ENCODE results near the gene SLK. TPM values are rescaled to one million over a fixed set of nuclear protein-coding genes. Genes with fewer than 3 reads are reported as not detected.

Gene SLK
- 10 to 100 TPM in 5 of 6 experiments, 1 to 10 TPM in 1; 7.9 to 16.3 (median 13.0) TPM for total RNA-seq
- long read RNA-seq = 0 reads

- peak within 1 kb of the TSS; percentile 81 to 84 (median 82) for H3K4me3 ChIP-seq
- ATAC-seq (peak; percentile 94 to 99 (median 98)), DNase-seq (peak; percentile 87 to 91 (median 91))
- peak within 1 kb of the TSS; percentile 91 to 94 (median 94) for H3K27ac ChIP-seq
- no peaks in the 10 kb centered on the region for H3K9me3 ChIP-seq
- intact Hi-C loops (cut with DNase I) = no loop called here
- TF ChIP-seq, protein P1, sequence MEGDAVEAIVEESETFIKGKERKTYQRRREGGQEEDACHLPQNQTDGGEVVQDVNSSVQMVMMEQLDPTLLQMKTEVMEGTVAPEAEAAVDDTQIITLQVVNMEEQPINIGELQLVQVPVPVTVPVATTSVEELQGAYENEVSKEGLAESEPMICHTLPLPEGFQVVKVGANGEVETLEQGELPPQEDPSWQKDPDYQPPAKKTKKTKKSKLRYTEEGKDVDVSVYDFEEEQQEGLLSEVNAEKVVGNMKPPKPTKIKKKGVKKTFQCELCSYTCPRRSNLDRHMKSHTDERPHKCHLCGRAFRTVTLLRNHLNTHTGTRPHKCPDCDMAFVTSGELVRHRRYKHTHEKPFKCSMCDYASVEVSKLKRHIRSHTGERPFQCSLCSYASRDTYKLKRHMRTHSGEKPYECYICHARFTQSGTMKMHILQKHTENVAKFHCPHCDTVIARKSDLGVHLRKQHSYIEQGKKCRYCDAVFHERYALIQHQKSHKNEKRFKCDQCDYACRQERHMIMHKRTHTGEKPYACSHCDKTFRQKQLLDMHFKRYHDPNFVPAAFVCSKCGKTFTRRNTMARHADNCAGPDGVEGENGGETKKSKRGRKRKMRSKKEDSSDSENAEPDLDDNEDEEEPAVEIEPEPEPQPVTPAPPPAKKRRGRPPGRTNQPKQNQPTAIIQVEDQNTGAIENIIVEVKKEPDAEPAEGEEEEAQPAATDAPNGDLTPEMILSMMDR (IDR thresholded peaks at IDR 0.05) = no peak
- TF ChIP-seq POLR2A (IDR thresholded peaks at IDR 0.05) = peak; percentile 95
- no peaks in the 10 kb centered on the region for H3K27me3 ChIP-seq
- H3K4me1 ChIP-seq = peaks cover 0 to 19% (median 0%) of the 10 kb centered on the region in 4 donors
- no peaks in the 10 kb centered on the region for H3K36me3 ChIP-seq
- no CpG with 5 or more reads among the region's 92 CpGs for WGBS (ENCODE audit: insufficient coverage, low coverage, low lambda C conversion rate, missing lambda C conversion rate)
Measured at GRCh38 chr10:103966671-103967447, at the start of gene SLK. Gene SLK, plus strand, starts transcription at chr10:103967140. Its CDS starts 606 bp downstream, at chr10:103967746.

- Histone ChIP-seq H3K4me1 (peaks cover 0 to 26% (median 8%) of the 10 kb centered on the region in 4 donors), H3K9me3 (no peaks in the 10 kb centered on the region), H3K27me3 (no peaks in the 10 kb centered on the region), H3K4me3 (peak overlapping the region; percentile 53 to 84 (median 62)), H3K36me3 (no peaks in the 10 kb centered on the region), H3K27ac (peak overlapping the region; percentile 67 to 82 (median 81))
- TF ChIP-seq, protein P1 (IDR thresholded peaks at IDR 0.05) = no peak
- no peak for TF ChIP-seq POLR2A (IDR thresholded peaks at IDR 0.05)
- 7% methylated on average over 7 of the region's 29 CpGs for WGBS (ENCODE audit: insufficient coverage, low coverage, low lambda C conversion rate, missing lambda C conversion rate)
- intact Hi-C loops (cut with DNase I) = no loop called here
- ATAC-seq (peak; percentile 23 to 51 (median 30)), DNase-seq (peak in 1 of 3 donors; percentile 72)
Measured at GRCh38 chr10:103917302-103918052, 49.5 kb upstream of the SLK start.

DNA sequence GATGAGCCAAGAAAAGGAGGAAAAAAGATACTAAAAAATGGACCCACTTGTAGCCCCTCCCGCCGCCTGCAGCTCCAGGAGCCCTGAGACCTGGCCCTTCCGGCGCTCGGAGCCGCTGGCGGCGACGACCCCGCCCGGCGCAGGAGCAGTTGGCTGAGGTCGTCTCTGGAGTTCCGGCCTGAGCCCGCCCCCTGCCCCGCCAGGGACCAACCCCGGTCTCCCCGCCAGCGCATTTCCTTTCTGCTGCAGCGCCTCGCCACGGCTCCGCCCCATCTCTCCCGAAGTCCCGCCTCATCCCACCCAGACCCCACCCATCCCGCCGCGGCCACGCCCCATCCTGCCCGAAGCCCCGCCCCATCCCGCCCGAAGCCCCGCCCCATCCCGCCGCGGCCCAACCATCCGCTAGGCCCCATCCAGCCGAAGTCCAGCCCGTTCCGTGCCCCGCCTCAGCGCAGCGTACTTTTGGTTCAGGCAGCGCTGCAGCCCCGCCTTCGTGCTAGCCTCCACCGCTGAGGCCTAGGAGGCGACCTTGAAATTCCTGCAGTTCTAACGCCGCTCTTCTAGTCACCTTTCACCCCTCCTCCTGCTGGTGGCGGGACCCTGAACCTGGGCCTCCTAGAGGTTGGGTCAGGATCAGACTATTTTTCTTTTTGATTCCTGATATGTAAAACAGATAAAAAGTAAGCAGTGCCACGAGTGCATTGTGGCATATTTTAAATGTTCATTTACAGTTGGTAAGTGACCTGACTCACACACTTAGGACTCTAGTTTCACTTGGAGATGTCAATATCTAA is 48.7 kb upstream of the SLK start, which contains the start of gene STN1:
TSS of gene STN1 (minus strand) at position 132 of the 794 bp plus-strand sequence. CDS start 590 bp downstream, outside the sequence.
- no peaks in the 10 kb centered on the region for H3K27me3 ChIP-seq
- no peaks in the 10 kb centered on the region for H3K36me3 ChIP-seq
- ATAC-seq = peak; percentile 96 to 99 (median 96)
- H3K4me3 ChIP-seq = peak within 1 kb of the TSS; percentile 53 to 84 (median 62)
- intact Hi-C loops (cut with DNase I) = no loop called here
- peak; percentile 97 for TF ChIP-seq POLR2A (IDR thresholded peaks at IDR 0.05)
- TF ChIP-seq, protein P1 (IDR thresholded peaks at IDR 0.05) = peak in 1 of 4 donors; percentile 16
- DNase-seq = peak; percentile 99
- peaks cover 0 to 26% (median 8%) of the 10 kb centered on the region in 4 donors for H3K4me1 ChIP-seq
- no peaks in the 10 kb centered on the region for H3K9me3 ChIP-seq
- WGBS (ENCODE audit: insufficient coverage, low coverage, low lambda C conversion rate, missing lambda C conversion rate) = 0% methylated on average over 36 of the region's 53 CpGs
- peak within 1 kb of the TSS; percentile 67 to 82 (median 81) for H3K27ac ChIP-seq

- DNase-seq (no peak), ATAC-seq (no peak)
- intact Hi-C loops (cut with DNase I) = no loop called here
- TF ChIP-seq POLR2A (IDR thresholded peaks at IDR 0.05) = no peak
- TF ChIP-seq, protein P1 (IDR thresholded peaks at IDR 0.05) = no peak
- H3K36me3 ChIP-seq = no peaks in the 10 kb centered on the region
- H3K27me3 ChIP-seq = no peaks in the 10 kb centered on the region
- no CpG with 5 or more reads among the region's 1 CpG for WGBS (ENCODE audit: insufficient coverage, low coverage, low lambda C conversion rate, missing lambda C conversion rate)
- peaks cover 0 to 26% (median 8%) of the 10 kb centered on the region in 4 donors for H3K4me1 ChIP-seq
- H3K27ac ChIP-seq = no peak overlapping the region
- H3K4me3 ChIP-seq = no peak overlapping the region
- no peaks in the 10 kb centered on the region for H3K9me3 ChIP-seq
Measured at GRCh38 chr10:103919648-103920025, 47.3 kb upstream of the SLK start.
